Natural killer cell treated with Interleukin-12 subunit alpha and Interleukin-12 subunit beta and Interleukin-15 and Interleukin-18, amount 100 ng/mL, for 72 hours (primary cell): ENCODE data around the gene AGFG2. TPM values are rescaled to one million over a fixed set of nuclear protein-coding genes. Genes with fewer than 3 reads are reported as not detected.

Experiments
- total RNA-seq, 2 donors: library from RNA; stranded (reverse); gene quantifications; one replicate each; pipeline ENCODE4 v1.2.3, GENCODE V29; 2022

AGFG2 gene
- total RNA-seq, 2 donors from 2014 or later, result 45.2 to 49.4 TPM

Other genes starting within 250 kb of the AGFG2 start
- not detected for gene SPDYE3, start 231.5 kb upstream of the AGFG2 start, total RNA-seq
- gene PILRB, start 181.1 kb upstream of the AGFG2 start, total RNA-seq, result 10 to 100 TPM; 48.4 to 94.8 TPM
- gene PILRA, start 165.7 kb upstream of the AGFG2 start, total RNA-seq, result 1 to 10 TPM; 3.7 to 6.8 TPM
- gene ZCWPW1, start 110.5 kb upstream of the AGFG2 start, total RNA-seq, result 1 to 10 TPM; 1.3 to 2.5 TPM
- 10 to 100 TPM; 44.0 to 60.5 TPM for gene MEPCE, start 109.4 kb upstream of the AGFG2 start, total RNA-seq
- 10 to 100 TPM; 54.5 to 57.0 TPM for gene PPP1R35, start 102.7 kb upstream of the AGFG2 start, total RNA-seq
- gene SPACDR, start 74.9 kb upstream of the AGFG2 start, total RNA-seq, result 1 to 10 TPM; 2.4 to 4.2 TPM
- 100 to 1,000 TPM; 129 to 134 TPM for gene TSC22D4, start 60.0 kb upstream of the AGFG2 start, total RNA-seq
- gene NYAP1, start 55.3 kb upstream of the AGFG2 start, total RNA-seq, result not detected
- 10 to 100 TPM; 10.1 to 25.2 TPM for gene SAP25, start 34.7 kb downstream of the AGFG2 start, total RNA-seq
- 100 to 1,000 TPM; 125 to 150 TPM for gene LRCH4, start 46.9 kb downstream of the AGFG2 start, total RNA-seq
- gene FBXO24, start 47.1 kb downstream of the AGFG2 start, total RNA-seq, result under 1 TPM in 1 of 2 donors, not detected in 1; 0.21 TPM
- 1 to 10 TPM; 5.4 to 5.6 TPM for gene PCOLCE, start 63.2 kb downstream of the AGFG2 start, total RNA-seq
- gene MOSPD3, start 73.3 kb downstream of the AGFG2 start, total RNA-seq, result 10 to 100 TPM; 17.6 to 19.2 TPM
- gene TFR2, start 102.3 kb downstream of the AGFG2 start, total RNA-seq, result 10 to 100 TPM; 10.1 to 34.1 TPM
- not detected for gene ACTL6B, start 117.2 kb downstream of the AGFG2 start, total RNA-seq
- 100 to 1,000 TPM; 345 to 348 TPM for gene GNB2, start 134.5 kb downstream of the AGFG2 start, total RNA-seq
- 10 to 100 TPM; 28.5 to 72.1 TPM for gene GIGYF1, start 155.0 kb downstream of the AGFG2 start, total RNA-seq
- 10 to 100 TPM; 46.6 to 64.9 TPM for gene POP7, start 166.9 kb downstream of the AGFG2 start, total RNA-seq
- gene EPO, start 181.3 kb downstream of the AGFG2 start, total RNA-seq, result not detected
- gene ZAN, start 194.4 kb downstream of the AGFG2 start, total RNA-seq, result not detected